Activated CD8-positive, alpha-beta T cell treated with anti-CD3 and anti-CD28 coated beads for 36 hours (primary cell): ENCODE measurements around the gene IL6ST. TPM values are rescaled to one million over a fixed set of nuclear protein-coding genes. Genes with fewer than 3 reads are reported as not detected.
A peak's percentile ranks its signal among the peaks of the same experiment; 100 is the strongest.

ENCODE experiments used
- ATAC-seq: fragments of 200-7000 bp; cut with Tn5 transposase; one replicate; pipeline ENCODE4 v1.10.0; 2021; ENCODE audit warnings: mild to moderate bottlenecking, moderate library complexity
- CTCF ChIA-PET: fragments of 350-600 bp; sonication (Branson Sonifier 250); formaldehyde crosslinking; loops from one replicate; lab custom pipeline; 2021; ENCODE audit warnings: antibody characterized with exemption; lab: Charles Lee
- POLR2A ChIA-PET: fragments of 350-600 bp; sonication (Branson Sonifier 250); formaldehyde crosslinking; loops from one replicate; lab custom pipeline; 2021; ENCODE audit warnings: antibody characterized with exemption; lab: Charles Lee
- DNase-seq: peaks from one replicate; pipeline ENCODE4 v3.0.0-alpha.2; 2020
- H3K27ac Mint-ChIP-seq: one replicate; pipeline ENCODE4 v1.8.0; 2021; ENCODE audit warnings: mild to moderate bottlenecking, mixed read lengths
- H3K27me3 Mint-ChIP-seq: one replicate; pipeline ENCODE4 v1.8.0; 2021; ENCODE audit warnings: mixed read lengths
- H3K36me3 Mint-ChIP-seq: one replicate; pipeline ENCODE4 v1.8.0; 2021; ENCODE audit warnings: low read depth, mixed read lengths
- H3K4me1 Mint-ChIP-seq: one replicate; pipeline ENCODE4 v1.8.0; 2021; ENCODE audit warnings: low read depth, mixed read lengths
- H3K4me3 Mint-ChIP-seq: one replicate; pipeline ENCODE4 v1.8.0; 2021; ENCODE audit warnings: mild to moderate bottlenecking, moderate library complexity, mixed read lengths
- H3K9me3 Mint-ChIP-seq: one replicate; pipeline ENCODE4 v1.8.0; 2021; ENCODE audit warnings: mixed read lengths
- CTCF ChIP-seq: fragments of 200-600 bp; IDR thresholded peaks from one replicate; pipeline ENCODE4 v1.8.0; 2022; ENCODE audit warnings: antibody characterized with exemption, mild to moderate bottlenecking
- intact Hi-C: fragments of 100-400 bp; cut with micrococcal nuclease; formaldehyde crosslinking; loops from one replicate; pipeline ENCODE4 v1.10.0; 2022
- total RNA-seq, 2 experiments: library from RNA; stranded (reverse); gene quantifications; one replicate each; pipeline ENCODE4 v1.2.3, GENCODE V29; 2021

Gene IL6ST
- total RNA-seq, 2 experiments from 2014 or later = 31.4 to 35.3 TPM

- Mint-ChIP-seq H3K27me3 (no peaks in the 10 kb centered on the region), H3K9me3 (peaks cover 4% of the 10 kb centered on the region), H3K36me3 (peaks cover 5% of the 10 kb centered on the region), H3K27ac (peak overlapping the region; percentile 60), H3K4me1 (peaks cover 26% of the 10 kb centered on the region), H3K4me3 (peak overlapping the region; percentile 3)
- TF ChIP-seq CTCF = no peak
- DNase-seq (peak; percentile 48), ATAC-seq (peak; percentile 82)
- ChIA-PET CTCF (interaction anchor here (1.3 to 2.0 kb wide), 3 partner anchors 10 to 188 kb away, joined by 3 to 8 read pairs (median 3); no protein-coding TSS in a partner anchor), POLR2A (interaction anchor here (0.6 to 1.1 kb wide), 4 partner anchors 14 to 503 kb away, joined by 3 read pairs; no protein-coding TSS in a partner anchor)
- intact Hi-C loops = loop anchor here (5.0 kb wide), 1 partner anchor 45 kb away; no protein-coding TSS in a partner anchor
Measured at GRCh38 chr5:56012281-56012963, 17.7 kb upstream of the IL6ST start.

- ATAC-seq = peak; percentile 68
- TF ChIP-seq CTCF = no peak
- CTCF ChIA-PET = interaction anchor here (1.3 to 2.0 kb wide), 3 partner anchors 10 to 189 kb away, joined by 3 to 8 read pairs (median 3); no protein-coding TSS in a partner anchor
- peak; percentile 29 for DNase-seq
- intact Hi-C loops = loop anchor here (5.0 kb wide), 1 partner anchor 45 kb away; no protein-coding TSS in a partner anchor
- H3K4me3 Mint-ChIP-seq = peak overlapping the region; percentile 3
- peaks cover 5% of the 10 kb centered on the region for H3K36me3 Mint-ChIP-seq
- POLR2A ChIA-PET = interaction anchor here (0.6 to 1.1 kb wide), 3 partner anchors 13 to 502 kb away, joined by 3 read pairs; no protein-coding TSS in a partner anchor
- H3K27ac Mint-ChIP-seq = peak overlapping the region; percentile 60
- peaks cover 4% of the 10 kb centered on the region for H3K9me3 Mint-ChIP-seq
- H3K4me1 Mint-ChIP-seq = peaks cover 27% of the 10 kb centered on the region
- H3K27me3 Mint-ChIP-seq = no peaks in the 10 kb centered on the region
Measured at GRCh38 chr5:56011835-56012234, 17.1 kb upstream of the IL6ST start.

GRCh38 chr5:56010431-56010830 is 15.7 kb upstream of the IL6ST start:
- peaks cover 38% of the 10 kb centered on the region for H3K4me1 Mint-ChIP-seq
- CTCF ChIA-PET = interaction anchor here (1.5 to 2.0 kb wide), 2 partner anchors 8 to 191 kb away, joined by 3 to 8 read pairs; no protein-coding TSS in a partner anchor

GRCh38 chr5:56006600-56006999 is 11.8 kb upstream of the IL6ST start:
- Mint-ChIP-seq H3K27me3 (no peaks in the 10 kb centered on the region), H3K4me1 (peaks cover 23% of the 10 kb centered on the region), H3K27ac (no peak overlapping the region), H3K36me3 (no peaks in the 10 kb centered on the region), H3K4me3 (no peak overlapping the region), H3K9me3 (peaks cover 6% of the 10 kb centered on the region)
- ATAC-seq (peak; percentile 69), DNase-seq (no peak)
- CTCF ChIA-PET = interaction anchor here (0.6 kb wide), 1 partner anchor 12 kb away, joined by 3 read pairs; the partner anchor contains the start of gene IL6ST
- TF ChIP-seq CTCF = no peak
- intact Hi-C loops = no loop called here
- POLR2A ChIA-PET = interaction anchor here (0.6 to 1.3 kb wide), 2 partner anchors 54 to 88 kb away, joined by 3 read pairs; no protein-coding TSS in a partner anchor

More at GRCh38 chr5:56010431-56010830, 15.7 kb upstream of the IL6ST start:
- no peak for DNase-seq
- TF ChIP-seq CTCF = no peak
- H3K36me3 Mint-ChIP-seq = no peaks in the 10 kb centered on the region
- POLR2A ChIA-PET = interaction anchor here (0.9 to 1.3 kb wide), 2 partner anchors 16 kb away, joined by 3 to 4 read pairs; partner anchors contain the start of gene IL6ST
- no peak for ATAC-seq
- no peak overlapping the region for H3K4me3 Mint-ChIP-seq
- H3K27me3 Mint-ChIP-seq = no peaks in the 10 kb centered on the region
- no peaks in the 10 kb centered on the region for H3K9me3 Mint-ChIP-seq
- intact Hi-C loops = loop anchor here (5.0 kb wide), 1 partner anchor 47 kb away; no protein-coding TSS in a partner anchor
- H3K27ac Mint-ChIP-seq = no peak overlapping the region
